ENCODE data around the gene ADRB1. TPM values are rescaled to one million over a fixed set of nuclear protein-coding genes. Genes with fewer than 3 reads are reported as not detected.

The ADRB1 gene
- total RNA-seq = not detected

GRCh38 chr10:114043532-114044246 is at the start of gene ADRB1:
TSS of gene ADRB1 (plus strand) at chr10:114043866. CDS start at chr10:114044133, 267 bp downstream.
- Histone ChIP-seq H3K27me3 (no peaks in the 10 kb centered on the region), H3K4me1 (no peaks in the 10 kb centered on the region), H3K9me3 (no peaks in the 10 kb centered on the region), H3K4me3 (peak within 1 kb of the TSS; percentile 48 to 59), H3K36me3 (no peaks in the 10 kb centered on the region), H3K27ac (no peak within 1 kb of the TSS)
- DNase-seq (ENCODE audit: low spot score in 2 of 2) = peak in 1 of 2 donors; percentile 77
- TF ChIP-seq CTCF (IDR thresholded peaks at IDR 0.05) = no peak
- intact Hi-C loops (cut with DNase I) = no loop called here

GRCh38 chr10:113995201-113995600 is 48.5 kb upstream of the ADRB1 start:
- Histone ChIP-seq H3K27me3 (no peaks in the 10 kb centered on the region), H3K36me3 (no peaks in the 10 kb centered on the region), H3K9me3 (no peaks in the 10 kb centered on the region), H3K4me3 (no peak overlapping the region), H3K4me1 (peaks cover 0 to 2% of the 10 kb centered on the region in 2 donors), H3K27ac (no peak overlapping the region)
- DNase-seq (ENCODE audit: low spot score in 2 of 2) = no peak
- TF ChIP-seq CTCF (IDR thresholded peaks at IDR 0.05) = no peak
- intact Hi-C loops (cut with DNase I) = no loop called here

DNA sequence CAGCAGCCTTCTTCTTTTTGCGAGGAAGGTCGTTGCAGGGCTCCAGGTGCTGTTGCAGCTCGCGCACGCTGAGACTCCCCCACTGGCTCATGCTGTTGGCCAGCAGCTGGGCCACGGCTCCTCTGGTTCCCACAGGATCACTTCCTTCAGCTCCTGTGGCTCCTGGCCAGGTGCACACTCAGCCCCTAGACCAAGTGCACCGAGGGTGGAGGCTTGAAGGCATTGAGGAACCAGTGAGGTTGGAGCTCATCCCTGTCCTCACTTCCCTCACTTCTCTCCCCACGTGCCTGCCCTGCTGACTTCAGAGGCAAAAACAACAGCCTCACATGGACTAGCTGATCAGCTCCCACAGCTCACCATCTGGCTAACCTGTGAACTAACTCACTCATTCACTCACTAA is 46.2 kb upstream of the ADRB1 start:
- H3K27ac ChIP-seq = no peak overlapping the region
- no peaks in the 10 kb centered on the region for H3K36me3 ChIP-seq
- TF ChIP-seq CTCF (IDR thresholded peaks at IDR 0.05) = no peak
- no peaks in the 10 kb centered on the region for H3K27me3 ChIP-seq
- H3K4me1 ChIP-seq = peaks cover 0 to 2% of the 10 kb centered on the region in 2 donors
- H3K4me3 ChIP-seq = no peak overlapping the region
- DNase-seq (ENCODE audit: low spot score in 2 of 2) = no peak
- intact Hi-C loops (cut with DNase I) = no loop called here
- H3K9me3 ChIP-seq = no peaks in the 10 kb centered on the region

GRCh38 chr10:113999531-113999930 is 44.1 kb upstream of the ADRB1 start:
- no peak for TF ChIP-seq CTCF (IDR thresholded peaks at IDR 0.05)
- no peaks in the 10 kb centered on the region for H3K9me3 ChIP-seq
- no peak overlapping the region for H3K4me3 ChIP-seq
- DNase-seq (ENCODE audit: low spot score in 2 of 2) = no peak
- H3K27me3 ChIP-seq = no peaks in the 10 kb centered on the region
- H3K27ac ChIP-seq = no peak overlapping the region
- H3K36me3 ChIP-seq = no peaks in the 10 kb centered on the region
- no peaks in the 10 kb centered on the region for H3K4me1 ChIP-seq
- intact Hi-C loops (cut with DNase I) = no loop called here

DNA sequence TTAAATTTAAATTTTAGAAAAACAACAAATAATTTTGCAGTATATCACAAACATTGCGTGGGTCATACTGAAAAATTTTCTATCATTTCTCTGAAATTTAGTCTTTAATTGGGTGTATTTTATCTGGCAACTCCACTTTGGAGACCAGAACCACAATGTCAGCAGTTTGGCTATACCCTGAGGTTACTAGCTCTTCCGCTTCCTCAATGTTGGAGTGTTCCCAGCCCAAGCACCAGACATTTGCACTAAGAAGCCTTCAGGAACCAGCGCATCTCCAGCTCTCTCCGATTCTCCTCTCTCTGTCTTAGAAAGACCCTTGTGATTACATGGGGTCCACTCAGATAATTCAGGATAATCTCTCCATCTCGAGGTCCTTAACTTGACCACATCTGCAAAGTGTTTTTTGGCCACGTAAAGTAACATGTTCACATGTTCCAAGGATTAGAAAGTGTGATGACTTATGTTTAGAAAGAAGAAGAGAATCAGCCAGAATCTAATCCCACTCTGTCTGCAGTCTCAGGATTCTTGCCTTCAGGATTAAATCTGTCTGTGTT is 43.1 kb upstream of the ADRB1 start:
- no peaks in the 10 kb centered on the region for H3K4me1 ChIP-seq
- DNase-seq (ENCODE audit: low spot score in 2 of 2) = no peak
- H3K27me3 ChIP-seq = no peaks in the 10 kb centered on the region
- H3K36me3 ChIP-seq = no peaks in the 10 kb centered on the region
- no peak overlapping the region for H3K4me3 ChIP-seq
- no peak overlapping the region for H3K27ac ChIP-seq
- intact Hi-C loops (cut with DNase I) = no loop called here
- H3K9me3 ChIP-seq = no peaks in the 10 kb centered on the region
- no peak for TF ChIP-seq CTCF (IDR thresholded peaks at IDR 0.05)
